Hindlimb muscle (tissue), 1 donor: ENCODE measurements around the gene RHEBL1. TPM values are rescaled to one million over a fixed set of nuclear protein-coding genes. Genes with fewer than 3 reads are reported as not detected.
"Not testable (repeated sequence)": the region's sequence is repeated elsewhere in the genome, so short reads cannot be mapped to it uniquely, and the experiment has no call there.

Experiments used
- DNase-seq: peaks from one replicate; pipeline ENCODE4 v3.0.0-alpha.2; 2013
- polyA plus RNA-seq: library from polyadenylated mRNA; unstranded; fragments of 120-200 nt; gene quantifications from one replicate; pipeline ENCODE4 v1.2.1, GENCODE V29; 2013; ENCODE audit not compliant: insufficient read length

Gene RHEBL1
- polyA plus RNA-seq, 1 donor = 2.2 TPM

GRCh38 chr12:49089821-49090773, 20.3 kb upstream of the RHEBL1 start:
- no peak for DNase-seq

GRCh38 chr12:49088932-49089330, 19.2 kb upstream of the RHEBL1 start:
- DNase-seq = no peak

- peak; percentile 81 for DNase-seq
Observed at GRCh38 chr12:49088150-49088931, 18.6 kb upstream of the RHEBL1 start.

- no peak for DNase-seq
Observed at GRCh38 chr12:49086116-49086515, 16.3 kb upstream of the RHEBL1 start.

- DNase-seq = no peak
Observed at GRCh38 chr12:49084438-49084837, 14.7 kb upstream of the RHEBL1 start.

GRCh38 chr12:49079793-49080192, 10.0 kb upstream of the RHEBL1 start:
- no peak for DNase-seq

GRCh38 chr12:49070971-49071370, 1.2 kb upstream of the RHEBL1 start:
- DNase-seq = no peak

- DNase-seq = no peak
Observed at GRCh38 chr12:49068879-49069506, 786 bp downstream of the RHEBL1 start.

- DNase-seq = no peak
Observed at GRCh38 chr12:49066120-49066519, 3.7 kb downstream of the RHEBL1 start.

- no peak for DNase-seq
Observed at GRCh38 chr12:49064767-49065152, 5.0 kb downstream of the RHEBL1 start.

GRCh38 chr12:49061916-49062315, 7.9 kb downstream of the RHEBL1 start:
- not testable (repeated sequence) for DNase-seq

GRCh38 chr12:49061157-49061650, 8.6 kb downstream of the RHEBL1 start:
- DNase-seq = no peak

GRCh38 chr12:49060237-49061156, 9.3 kb downstream of the RHEBL1 start, which contains the start of gene KMT2D:
Gene KMT2D (minus strand): TSS chr12:49060794. CDS start chr12:49055324, 5,470 bp downstream.
- DNase-seq = peak; percentile 96

GRCh38 chr12:49059299-49060171, 10.2 kb downstream of the RHEBL1 start:
- peak; percentile 32 for DNase-seq

- DNase-seq = no peak
Observed at GRCh38 chr12:49059045-49059298, 10.8 kb downstream of the RHEBL1 start.

GRCh38 chr12:49058366-49059044, 11.3 kb downstream of the RHEBL1 start:
- no peak for DNase-seq

GRCh38 chr12:49057888-49058287, 11.9 kb downstream of the RHEBL1 start:
- no peak for DNase-seq

- peak; percentile 69 for DNase-seq
Observed at GRCh38 chr12:49055978-49056754, 13.6 kb downstream of the RHEBL1 start.

- DNase-seq = no peak
Observed at GRCh38 chr12:49055092-49055491, 14.7 kb downstream of the RHEBL1 start.
